ENCODE results near the gene NGF.
"Not testable (repeated sequence)": the region's sequence is repeated elsewhere in the genome, so short reads cannot be mapped to it uniquely, and the experiment has no call there.

Gene NGF

DNA sequence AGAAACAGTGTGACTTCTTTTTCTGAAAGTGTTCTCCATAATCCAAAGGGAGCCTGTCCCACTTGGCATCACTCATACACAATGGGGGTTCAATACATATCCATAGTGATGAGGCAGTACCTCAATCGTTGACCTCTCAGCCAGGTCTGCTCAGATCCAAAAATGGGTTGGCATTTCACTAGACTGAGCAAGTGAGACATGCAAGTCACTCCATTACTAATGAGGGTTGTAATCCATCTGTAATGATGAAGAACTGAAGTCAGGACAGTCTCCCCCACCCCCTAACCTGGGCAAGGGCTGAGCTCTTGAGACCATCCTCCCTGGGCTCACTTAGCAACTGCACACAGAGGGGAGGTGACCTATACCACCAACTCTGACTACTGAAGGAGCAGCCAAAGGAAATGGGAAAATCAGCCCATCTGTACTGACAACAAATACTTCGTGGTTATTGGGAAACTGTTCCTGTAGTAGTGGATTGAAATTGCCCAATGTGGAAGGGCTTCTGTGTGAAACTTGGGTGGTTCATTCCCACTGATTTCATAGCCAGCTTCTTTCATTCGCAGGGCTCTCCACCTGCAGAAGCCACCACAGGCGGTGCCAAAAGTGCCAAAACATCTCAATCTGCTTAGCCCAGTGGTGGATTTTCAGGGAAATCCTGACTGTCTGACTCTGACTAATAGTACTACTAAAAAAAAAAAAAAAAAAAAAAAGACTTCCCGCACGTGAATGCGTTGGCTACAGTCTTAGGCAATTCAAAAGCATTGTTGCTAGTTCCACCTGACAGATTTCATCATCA is 5.0 kb downstream of the NGF start:
- DNase-seq = no peak

DNA sequence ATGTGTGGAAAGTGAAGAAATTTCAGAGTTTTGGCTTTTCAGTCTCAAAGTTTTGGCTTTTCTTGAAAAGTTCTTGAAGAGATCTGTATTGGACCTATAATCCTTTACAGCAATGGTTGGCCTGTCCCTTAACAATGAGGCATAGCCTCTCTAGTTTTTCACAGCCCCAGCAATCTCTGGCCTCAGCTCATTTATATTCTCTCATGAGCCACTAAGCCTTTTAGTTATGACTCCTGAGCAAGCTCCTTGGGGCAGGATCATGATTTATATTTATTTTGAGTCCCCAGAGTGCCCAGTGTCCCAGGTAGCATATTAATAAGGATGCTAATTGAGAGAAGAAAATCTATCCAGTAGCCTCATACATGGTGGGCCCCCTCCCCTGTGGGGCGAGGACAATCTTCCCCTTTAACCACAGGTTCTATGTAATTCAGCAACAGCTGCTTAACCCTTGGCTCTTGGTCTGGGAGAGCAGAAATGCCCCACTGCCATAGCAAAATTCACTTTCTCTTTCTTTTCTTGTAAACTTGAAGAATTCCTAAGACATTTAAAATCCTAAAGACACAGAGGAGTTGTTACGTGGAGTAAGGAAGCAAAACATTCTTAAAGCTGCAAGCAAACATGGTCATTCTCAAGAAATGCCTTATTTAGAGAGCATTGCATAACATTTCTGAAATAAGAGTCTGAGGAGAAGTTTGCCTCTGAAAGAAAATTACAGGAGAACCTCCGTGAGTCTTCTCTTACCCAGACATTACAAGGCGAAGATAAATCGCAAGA is 6.3 kb downstream of the NGF start:
- no peak for DNase-seq

DNA sequence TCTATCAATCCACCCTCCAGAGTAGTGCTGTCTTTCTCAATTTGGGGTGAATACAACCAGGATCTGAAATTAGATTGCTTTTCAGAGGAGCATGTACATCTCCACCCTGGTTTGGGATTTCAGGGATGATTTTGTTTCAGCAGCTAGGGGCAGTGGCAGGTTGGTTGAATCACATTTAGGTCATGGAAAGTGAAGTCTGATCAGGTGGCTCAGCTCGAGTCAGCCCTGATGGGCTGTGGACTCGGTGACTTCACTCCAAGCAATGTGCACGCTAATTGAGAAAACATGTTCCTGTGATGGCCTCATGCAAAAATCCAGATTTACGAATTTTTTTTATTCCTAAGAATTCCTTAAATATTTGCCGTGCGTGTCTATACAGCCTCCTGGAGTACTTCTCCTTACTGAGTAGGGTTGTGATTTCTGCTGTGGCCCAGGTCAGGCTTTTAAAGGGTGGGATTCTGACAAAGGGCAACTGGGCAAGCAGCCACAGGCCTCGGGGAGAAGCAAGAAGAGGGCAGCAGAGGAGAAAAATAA is 7.5 kb downstream of the NGF start:
- DNase-seq = no peak

DNA sequence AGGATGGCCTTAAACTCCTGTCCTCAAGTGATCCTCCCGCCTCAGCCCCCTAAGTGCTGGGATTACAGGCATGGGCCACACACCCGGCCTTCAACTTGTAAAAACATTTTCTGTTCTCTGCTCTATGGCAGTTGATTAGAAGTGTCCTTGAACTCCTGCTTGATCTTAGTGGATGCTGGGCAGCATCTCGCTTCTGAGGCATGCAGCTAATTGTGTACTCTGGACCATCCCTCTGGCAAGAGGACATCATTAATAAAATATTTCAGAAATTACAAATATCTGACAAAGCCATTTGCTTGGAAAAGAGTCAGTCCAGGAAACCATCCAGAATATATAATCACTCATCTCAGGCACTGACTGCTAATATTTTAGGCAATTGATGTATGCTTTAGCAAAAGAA is 8.1 kb downstream of the NGF start:
- no peak for DNase-seq

DNA sequence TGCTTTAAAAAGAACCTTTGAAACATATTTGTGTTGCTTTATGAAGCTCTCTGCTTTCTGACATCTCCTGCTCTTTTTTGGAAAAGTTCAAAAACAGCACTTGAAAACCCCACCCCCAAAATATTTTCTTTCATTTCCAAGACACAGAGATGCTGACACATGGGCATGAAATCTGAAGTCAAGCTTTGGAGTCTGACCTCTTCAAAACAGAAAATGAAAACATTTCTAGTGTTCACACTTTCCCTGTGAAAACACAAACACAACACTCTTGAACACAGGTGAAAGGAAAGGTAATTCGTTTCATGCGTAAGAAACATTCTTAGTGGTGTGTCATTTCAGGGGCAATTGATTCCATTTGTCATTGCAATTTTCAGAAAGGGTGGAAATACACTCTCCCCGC is 10.8 kb downstream of the NGF start:
- no peak for DNase-seq

DNA sequence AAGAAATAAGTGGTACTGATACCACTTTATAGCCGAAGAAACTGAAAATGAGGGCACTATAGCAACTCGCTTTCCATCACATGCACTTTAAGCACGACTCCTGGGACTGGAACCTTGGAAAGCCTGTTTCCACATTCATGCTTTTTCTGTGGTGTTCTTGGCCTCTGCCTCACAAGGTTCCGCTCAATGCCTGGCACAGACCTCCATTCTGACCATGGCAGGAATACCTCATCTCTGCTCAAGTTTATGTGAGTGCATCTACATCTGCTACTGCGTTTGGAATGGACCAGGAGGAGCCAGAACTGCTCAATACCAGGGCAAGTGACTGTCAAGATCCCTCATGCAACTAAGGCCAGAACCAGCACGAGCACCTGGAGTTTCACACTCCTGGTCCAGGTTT is 11.6 kb downstream of the NGF start:
- DNase-seq = no peak

DNA sequence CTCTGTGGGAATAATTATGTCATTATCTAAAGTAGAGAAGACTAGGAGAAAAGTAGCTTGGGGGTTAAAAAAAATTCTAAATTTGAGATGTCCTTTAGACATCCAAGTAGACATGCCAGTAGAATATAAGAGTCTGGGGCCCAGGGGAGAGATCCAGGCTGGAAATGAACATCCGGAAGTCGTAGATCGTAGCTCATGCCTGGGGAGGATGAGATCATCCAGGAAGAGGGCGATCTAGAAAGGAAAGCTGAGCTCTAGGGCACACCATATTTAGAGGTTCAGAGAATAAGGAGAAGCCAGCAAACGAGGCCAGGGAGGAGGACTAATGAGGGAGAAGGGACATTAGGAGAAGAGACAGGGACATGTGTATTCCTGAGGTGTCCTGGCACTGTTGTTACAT is 12.2 kb downstream of the NGF start:
- DNase-seq = no peak

DNA sequence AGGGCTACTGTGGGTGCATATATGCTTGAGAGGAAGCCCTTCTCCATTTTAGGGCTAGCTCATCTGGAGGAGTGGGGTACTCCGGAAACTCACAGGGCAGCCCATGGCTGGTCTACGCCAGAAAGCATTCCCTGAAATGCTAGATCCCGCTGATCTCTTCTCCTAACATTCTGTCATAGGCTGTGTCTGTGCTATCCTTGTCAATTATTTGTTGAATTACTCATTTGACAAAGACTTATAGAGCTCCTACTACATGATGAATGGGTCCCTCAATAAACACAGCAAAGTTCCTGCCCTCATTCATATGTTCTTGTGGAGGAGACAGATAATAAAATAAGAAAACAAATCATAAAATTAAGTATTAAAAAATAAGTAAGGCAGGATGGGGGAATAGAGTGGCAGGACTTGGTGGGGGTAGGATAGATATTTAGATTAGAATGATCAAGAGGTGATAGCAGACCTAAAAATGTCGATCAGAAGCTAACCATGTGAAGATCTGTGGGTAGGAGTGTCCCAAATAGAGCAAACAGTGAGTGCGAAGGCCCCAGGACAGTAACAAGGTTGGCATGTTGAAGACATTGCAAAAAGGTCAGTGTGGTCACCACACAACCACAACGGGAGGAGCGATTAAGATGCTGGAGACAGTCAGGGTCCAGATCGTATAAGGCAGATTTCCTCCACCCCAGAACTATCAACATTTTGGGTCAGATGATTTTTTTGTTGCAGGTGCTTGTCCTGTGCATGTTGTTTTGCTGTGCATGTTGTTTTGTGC is 13.2 kb downstream of the NGF start:
- no peak for DNase-seq

DNA sequence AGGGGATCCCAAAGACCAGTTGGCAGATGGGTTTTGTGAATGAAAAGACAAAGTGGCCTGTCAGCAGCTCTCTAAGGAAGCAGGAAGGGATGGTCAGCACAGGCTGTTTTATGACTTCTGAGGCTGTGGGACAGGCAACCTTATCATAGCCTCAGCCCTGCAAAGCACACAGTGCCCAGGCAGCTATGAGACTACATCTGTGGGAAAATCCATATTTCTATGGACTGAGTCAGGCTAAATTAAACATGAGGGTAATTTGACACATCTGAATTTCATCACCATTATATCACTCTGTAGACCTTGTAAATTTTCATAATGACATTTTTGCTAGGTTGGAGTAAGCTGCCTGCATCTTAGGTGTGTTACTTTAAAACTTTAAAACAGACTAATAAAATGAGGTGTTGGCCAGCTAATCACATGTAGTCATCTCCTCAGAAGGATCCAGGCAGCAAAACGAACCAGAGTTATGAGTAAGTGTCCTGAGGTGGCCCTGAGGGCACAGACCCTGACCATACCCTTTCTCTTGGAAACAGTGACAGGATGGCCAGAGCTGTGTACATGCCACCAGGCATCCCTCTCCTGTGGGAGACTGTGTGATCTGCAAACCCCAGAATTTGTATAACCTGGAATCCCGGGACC is 14.6 kb downstream of the NGF start:
- no peak for DNase-seq

DNA sequence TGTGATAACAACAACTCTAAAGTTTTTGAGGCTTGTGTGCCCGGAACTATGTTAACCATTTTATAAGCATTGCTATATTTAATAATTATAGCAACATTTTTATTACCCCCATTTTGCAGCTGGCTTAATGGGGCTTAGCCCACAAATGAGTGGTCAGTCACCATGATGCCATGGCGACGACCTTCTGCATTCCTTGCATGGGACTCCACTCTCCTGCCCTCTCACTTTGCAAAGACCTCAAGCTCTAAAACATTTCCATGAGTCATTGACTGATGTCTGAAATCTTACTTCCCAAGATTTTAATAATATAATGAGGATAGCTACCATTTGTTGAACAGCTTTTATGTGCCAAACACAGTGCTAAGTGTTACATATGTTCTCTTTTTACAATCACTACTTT is 15.4 kb downstream of the NGF start:
- DNase-seq = no peak

DNA sequence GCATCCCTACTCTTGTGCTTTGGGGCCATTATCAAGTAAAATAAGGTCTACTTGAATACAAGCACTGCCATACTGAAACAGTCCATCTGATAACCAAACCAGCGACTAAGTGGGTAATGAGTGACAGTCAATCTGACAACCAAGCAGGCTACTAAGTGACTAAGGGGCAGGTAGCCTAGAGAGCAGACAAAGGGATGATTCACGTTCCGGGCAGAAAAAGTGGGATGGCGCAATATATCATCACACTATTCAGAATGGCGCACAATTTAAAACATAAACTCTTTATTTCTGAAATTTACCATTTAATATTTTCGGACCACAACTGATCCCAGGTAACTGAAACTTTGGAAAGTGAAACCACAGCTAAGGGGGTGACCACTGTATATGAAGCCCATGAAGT is 17.7 kb downstream of the NGF start:
- DNase-seq = no peak

DNA sequence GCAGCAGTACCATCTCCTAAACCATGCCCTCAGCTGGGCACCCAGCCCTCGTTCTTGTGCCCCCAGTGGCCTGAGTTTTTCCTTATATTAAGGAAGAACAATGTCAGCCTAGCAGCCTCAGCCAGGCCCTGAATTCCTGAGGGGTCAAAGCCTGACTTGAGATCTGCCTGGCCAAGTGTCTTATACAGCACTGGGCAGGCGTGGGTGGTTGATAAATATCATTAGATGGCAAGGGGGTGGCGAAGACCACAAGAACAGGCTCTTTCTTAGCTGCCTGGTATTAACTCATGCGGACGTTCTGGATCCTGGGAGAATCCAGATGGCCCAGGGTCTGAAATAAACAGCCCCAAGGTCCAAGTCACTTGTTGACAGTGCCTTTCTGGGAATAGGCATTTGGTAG is 18.3 kb downstream of the NGF start:
- DNase-seq = no peak

DNA sequence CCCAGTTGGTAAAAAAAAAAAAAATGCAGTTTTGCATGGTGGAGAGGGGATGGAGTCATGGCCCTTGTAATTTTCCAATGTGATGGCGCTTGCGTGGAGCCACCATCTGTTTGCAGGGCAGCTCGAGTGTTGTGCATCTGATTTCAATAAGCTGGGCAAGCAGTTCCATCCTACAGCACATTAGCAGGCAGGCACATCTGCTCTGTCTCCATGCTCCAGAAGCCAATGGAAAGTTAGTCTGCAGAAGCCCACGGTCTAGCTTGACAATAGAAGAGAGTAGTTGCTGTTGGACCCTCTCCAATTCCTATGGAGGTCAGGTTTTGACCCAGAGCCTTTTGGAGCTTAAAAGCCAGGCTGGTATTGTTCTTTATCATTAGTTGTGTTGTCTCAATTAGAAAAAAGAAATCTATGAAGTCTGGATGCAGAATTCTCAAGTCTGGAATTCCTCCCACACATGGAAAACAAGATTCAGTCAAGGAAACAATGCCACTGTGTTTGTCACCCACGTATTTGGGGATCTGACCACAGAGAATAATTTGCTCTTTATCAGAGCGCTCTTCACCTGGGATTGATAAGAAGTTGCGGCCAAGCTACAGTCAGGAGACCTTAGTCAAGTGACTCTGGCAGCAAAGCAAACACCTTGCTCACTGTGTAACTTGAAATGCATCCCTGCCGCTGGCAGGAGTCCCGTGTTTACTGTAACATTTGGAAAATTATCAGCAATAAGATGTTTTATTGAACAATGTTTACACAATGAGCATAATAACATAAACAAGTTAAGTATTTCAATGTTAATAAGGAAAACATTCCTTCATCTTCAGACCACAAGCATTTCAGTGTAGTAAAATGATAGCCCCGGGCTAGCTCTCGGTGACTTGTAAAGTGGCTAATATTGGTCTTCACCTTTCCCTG is 20.7 kb downstream of the NGF start:
- DNase-seq = no peak

DNA sequence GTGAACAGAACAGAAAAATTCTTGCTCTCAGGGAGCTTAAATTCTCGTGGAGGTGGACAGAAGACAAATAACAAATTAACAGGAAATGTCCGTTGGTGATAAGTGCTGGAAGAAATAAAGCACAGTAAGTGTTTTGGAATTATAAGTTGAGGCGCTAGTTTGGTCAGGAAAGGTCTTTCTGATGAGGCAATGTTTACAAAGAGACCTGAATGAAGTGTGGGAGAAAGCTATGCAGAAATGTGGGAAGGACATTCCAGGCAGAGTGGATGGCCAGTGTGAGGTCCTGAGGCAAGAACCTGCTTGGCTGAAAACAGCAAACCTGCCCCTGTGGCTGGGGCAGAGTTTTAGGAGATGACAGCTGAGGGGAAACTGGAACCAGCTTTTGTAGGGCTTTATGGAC is 23.3 kb downstream of the NGF start:
- no peak for DNase-seq

DNA sequence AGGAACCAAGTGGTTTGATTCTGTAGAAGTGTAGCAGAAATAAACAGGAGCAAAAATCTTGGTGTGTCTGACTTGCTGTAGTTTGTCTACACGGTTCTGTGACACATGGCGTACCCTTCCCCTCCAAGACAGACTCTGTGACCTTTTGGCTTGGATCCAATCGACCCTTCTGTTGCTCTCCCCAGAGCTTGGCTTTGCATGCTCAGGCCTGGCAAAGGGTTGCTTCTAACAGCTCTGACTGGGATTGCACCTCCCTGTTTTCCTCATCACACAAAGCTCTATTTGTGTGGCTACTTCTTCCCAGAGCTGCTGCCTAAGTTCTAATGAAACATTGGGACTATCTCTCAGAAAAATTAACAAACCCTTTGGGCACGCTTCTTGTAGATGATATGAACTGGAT is 24.0 kb downstream of the NGF start:
- DNase-seq = no peak

DNA sequence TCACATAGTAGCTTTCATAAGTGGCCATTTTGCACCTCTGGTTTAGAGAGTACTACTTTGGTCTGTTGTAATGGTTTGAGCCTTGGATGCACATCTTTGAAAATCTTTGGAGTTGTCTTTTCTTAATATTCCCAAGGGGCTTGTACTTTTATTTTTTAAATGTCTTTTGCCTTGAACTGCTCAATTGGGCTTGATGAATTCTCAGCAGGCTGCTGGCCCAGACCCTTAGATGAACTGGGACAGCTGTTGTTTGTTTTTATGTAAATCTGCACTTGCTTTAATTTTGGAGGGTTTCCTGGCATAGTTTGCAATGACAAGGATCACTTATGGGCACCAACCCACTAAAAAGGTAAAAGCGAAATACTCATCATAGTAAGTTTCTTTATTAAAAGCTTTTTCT is 24.9 kb downstream of the NGF start:
- DNase-seq = no peak

DNA sequence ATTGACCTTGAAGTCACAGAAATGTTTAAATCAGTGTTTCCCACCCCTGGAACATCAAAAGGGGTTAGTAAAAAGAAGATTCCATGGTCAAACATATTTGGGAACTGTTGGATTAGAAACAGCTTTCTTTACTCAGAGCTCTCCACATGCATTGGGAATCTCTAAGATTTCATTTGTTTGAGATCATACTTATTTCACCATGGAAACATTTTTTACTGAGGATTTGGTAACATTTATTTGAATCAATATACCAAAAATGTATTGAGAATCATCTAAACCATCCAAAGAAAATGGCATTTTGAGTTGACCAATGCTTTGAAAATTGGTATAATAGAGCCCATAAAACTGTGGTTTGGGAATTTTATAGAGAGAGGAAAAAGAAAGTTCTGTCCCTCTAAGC is 25.3 kb downstream of the NGF start:
- DNase-seq = no peak

DNA sequence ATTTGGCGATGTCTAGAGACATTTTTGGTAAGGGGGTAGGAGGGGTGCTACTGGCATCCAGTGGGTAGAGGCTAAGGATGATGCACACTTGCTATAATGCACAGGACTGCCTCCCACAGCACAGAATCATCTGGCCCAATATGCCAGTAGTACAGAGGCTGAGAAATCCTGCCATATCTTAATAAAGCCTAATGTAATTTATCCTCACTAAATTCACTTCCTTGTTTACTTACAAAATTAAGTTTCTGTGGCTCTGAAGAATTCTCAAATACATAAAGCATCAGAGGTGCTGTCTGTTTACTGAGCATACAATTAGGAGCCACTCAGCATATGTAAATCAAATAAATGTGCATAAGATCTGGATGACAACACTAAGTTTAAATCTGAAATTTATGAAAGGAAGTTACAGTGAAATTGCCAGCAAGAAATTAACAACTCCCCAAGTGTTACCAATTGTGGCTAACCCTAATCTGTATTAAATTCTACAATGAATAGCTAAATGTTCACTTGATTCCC is 26.5 kb downstream of the NGF start:
- DNase-seq = no peak

DNA sequence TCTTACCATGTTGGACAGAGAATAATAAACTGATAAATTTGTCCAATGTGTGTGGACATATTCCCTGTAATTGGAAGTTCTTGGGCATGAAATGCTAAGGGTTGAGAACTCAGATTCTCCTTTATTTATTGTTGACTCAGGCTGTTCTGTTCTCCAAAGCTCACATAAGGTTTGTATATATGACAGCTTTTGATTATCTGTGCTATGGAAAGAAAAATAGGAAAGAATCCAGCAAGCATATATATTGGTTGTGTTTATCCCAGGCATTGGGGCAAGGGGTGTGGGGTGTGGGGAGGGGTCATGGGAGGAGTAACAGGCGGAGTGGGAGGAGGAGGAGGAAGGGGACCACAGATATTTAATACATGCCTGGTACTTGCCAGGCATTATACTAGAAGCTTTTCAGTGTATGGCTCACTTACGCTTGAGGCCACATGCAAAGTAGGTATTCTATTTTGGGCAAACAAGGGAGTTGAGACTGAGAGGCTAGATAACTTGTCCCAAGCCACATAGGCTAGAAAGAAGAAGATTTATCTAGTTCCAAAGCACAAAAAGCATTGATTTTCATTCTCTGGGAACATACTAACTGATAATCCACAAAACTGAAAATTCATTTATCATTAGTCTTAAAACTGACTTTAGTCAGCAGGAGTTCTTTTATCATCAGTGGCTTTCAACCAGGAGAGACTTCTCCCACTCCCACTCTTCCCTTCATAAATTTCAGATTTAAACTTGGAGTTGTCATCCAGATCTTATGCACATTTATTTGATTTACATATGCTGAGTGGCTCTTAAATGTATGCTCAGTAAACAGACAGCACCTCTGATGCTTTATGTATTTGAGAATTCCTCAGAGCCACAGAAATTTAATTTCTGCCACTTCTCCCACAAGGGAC is 27.2 kb downstream of the NGF start:
- DNase-seq = no peak

DNA sequence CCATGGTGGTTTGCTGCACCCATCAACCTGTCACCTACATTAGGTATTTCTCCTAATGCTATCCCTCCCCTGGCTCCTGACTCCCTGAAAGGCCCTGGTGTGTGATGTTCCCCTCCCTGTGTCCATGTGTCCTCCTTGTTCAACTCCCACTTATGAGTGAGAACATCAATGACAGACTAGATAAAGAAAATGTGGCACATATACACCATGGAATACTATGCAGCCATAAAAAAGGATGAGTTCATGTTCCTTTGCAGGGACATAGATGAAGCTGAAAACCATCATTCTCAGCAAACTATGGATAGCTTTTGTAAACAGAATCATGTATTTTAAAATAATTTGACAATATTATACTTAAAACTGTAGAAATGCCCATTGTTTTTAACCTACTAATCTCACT is 28.5 kb downstream of the NGF start:
- not testable (repeated sequence) for DNase-seq

DNA sequence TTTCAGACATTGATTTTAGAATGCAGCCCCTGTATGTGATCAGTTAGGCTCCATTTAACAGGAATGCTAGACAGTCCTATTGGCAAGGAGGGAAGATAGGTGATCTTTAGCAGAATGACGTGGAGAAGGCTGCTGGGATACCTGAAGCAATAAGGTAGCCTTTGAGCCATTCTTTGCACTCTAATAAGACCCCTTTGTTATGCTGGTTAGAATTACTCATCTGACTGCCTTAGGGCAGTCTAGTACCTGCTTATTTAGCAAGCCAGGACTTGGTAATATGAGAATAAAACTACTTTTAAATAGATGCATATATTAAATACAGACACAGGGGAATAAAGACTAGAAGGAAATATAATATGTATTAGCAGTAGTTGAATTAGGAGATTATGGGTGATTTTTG is 29.1 kb downstream of the NGF start:
- DNase-seq = no peak
